Effector memory CD4-positive, alpha-beta T cell (primary cell): ENCODE data around the gene NR1D1.

Source experiments
- DNase-seq, 3 donors: peaks; one replicate each; pipeline ENCODE4 v3.0.0-alpha.2; 2020
- H3K27ac ChIP-seq: 2 replicates; pipeline ENCODE4 v1.7.0; 2013; ENCODE audit warnings: mild to moderate bottlenecking, low read length, moderate library complexity; ENCODE audit not compliant: insufficient read depth, poor library complexity, severe bottlenecking
- H3K27me3 ChIP-seq: replicated peaks from 2 replicates; pipeline ENCODE4 v1.7.0; 2013; ENCODE audit warnings: mild to moderate bottlenecking, low read length; ENCODE audit not compliant: insufficient read depth, control insufficient read depth, poor library complexity, severe bottlenecking
- H3K36me3 ChIP-seq: 2 replicates; pipeline ENCODE4 v1.7.0; 2013; ENCODE audit warnings: mild to moderate bottlenecking, low read length, moderate library complexity; ENCODE audit not compliant: control insufficient read depth, insufficient read depth
- H3K4me1 ChIP-seq: 2 replicates; pipeline ENCODE4 v1.7.0; 2013; ENCODE audit warnings: low read length, mild to moderate bottlenecking; ENCODE audit not compliant: control insufficient read depth, insufficient read depth, poor library complexity, severe bottlenecking
- H3K4me3 ChIP-seq: 2 replicates; pipeline ENCODE4 v1.7.0; 2013; ENCODE audit warnings: low read length, low read depth, mild to moderate bottlenecking; ENCODE audit not compliant: insufficient read depth, poor library complexity, severe bottlenecking
- H3K9me3 ChIP-seq: 2 replicates; pipeline ENCODE4 v1.7.0; 2013; ENCODE audit warnings: mild to moderate bottlenecking, low read length, moderate library complexity; ENCODE audit not compliant: control insufficient read depth

The NR1D1 gene

DNA sequence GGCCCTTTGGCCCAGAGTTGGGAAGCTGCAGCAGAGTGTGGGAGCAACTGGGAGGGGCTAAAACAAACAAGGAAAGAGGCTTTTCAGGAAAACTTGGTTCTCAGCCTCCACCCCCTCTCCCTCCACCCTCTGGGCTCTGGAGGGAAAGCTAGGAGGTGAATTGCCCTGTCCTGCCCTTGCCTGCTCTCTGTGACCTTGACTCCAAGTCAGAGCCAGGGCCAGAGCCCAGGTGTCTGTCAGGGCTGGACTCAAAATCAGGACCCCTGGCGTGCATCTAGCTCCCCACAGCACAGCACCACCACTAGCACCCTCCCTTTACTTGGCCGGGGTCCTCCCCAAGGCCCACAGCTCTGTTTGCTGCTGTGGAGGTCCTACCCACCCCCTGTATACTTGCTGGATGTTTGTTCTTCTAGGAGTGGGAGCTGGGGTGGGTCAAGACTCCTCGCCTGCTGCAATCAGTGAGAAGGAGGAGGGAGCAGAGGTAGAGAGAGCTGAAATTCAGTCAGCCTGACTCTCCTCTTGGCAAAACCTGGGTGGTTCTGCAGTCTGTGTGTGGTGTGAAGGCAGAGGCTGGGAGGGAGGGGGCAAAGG, 2.8 kb upstream of the NR1D1 start:
- peak overlapping the region; percentile 42 for H3K27ac ChIP-seq
- no peak overlapping the region for H3K4me3 ChIP-seq
- no peaks in the 10 kb centered on the region for H3K27me3 ChIP-seq
- H3K36me3 ChIP-seq: no peaks in the 10 kb centered on the region
- no peak for DNase-seq
- H3K4me1 ChIP-seq: peaks cover 88% of the 10 kb centered on the region
- no peaks in the 10 kb centered on the region for H3K9me3 ChIP-seq

GRCh38 chr17:40101367-40102210, 1.2 kb upstream of the NR1D1 start:
- no peaks in the 10 kb centered on the region for H3K27me3 ChIP-seq
- peak overlapping the region; percentile 71 for H3K4me3 ChIP-seq
- H3K9me3 ChIP-seq: no peaks in the 10 kb centered on the region
- H3K4me1 ChIP-seq: peaks cover 88% of the 10 kb centered on the region
- DNase-seq: no peak
- peaks cover 8% of the 10 kb centered on the region for H3K36me3 ChIP-seq
- peak overlapping the region; percentile 97 for H3K27ac ChIP-seq

GRCh38 chr17:40100669-40101366, 429 bp upstream of the NR1D1 start:
- Histone ChIP-seq H3K4me3 (peak overlapping the region; percentile 71), H3K27me3 (no peaks in the 10 kb centered on the region), H3K27ac (peak overlapping the region; percentile 97), H3K4me1 (peaks cover 85% of the 10 kb centered on the region), H3K9me3 (no peaks in the 10 kb centered on the region), H3K36me3 (peaks cover 8% of the 10 kb centered on the region)
- peak; percentile 91 to 93 (median 92) for DNase-seq

- Histone ChIP-seq H3K36me3 (peaks cover 11% of the 10 kb centered on the region), H3K9me3 (no peaks in the 10 kb centered on the region), H3K27me3 (no peaks in the 10 kb centered on the region), H3K27ac (peak overlapping the region; percentile 97), H3K4me3 (peak overlapping the region; percentile 71), H3K4me1 (peaks cover 85% of the 10 kb centered on the region)
- no peak for DNase-seq
Measured at GRCh38 chr17:40099619-40100418, 570 bp downstream of the NR1D1 start.

GRCh38 chr17:40098846-40099618, 1.4 kb downstream of the NR1D1 start:
- Histone ChIP-seq H3K36me3 (peaks cover 18% of the 10 kb centered on the region), H3K9me3 (no peaks in the 10 kb centered on the region), H3K27me3 (no peaks in the 10 kb centered on the region), H3K4me1 (peaks cover 79% of the 10 kb centered on the region), H3K27ac (peak overlapping the region; percentile 97), H3K4me3 (peak overlapping the region; percentile 71)
- peak; percentile 99 to 100 (median 100) for DNase-seq

- H3K9me3 ChIP-seq: no peaks in the 10 kb centered on the region
- H3K27me3 ChIP-seq: no peaks in the 10 kb centered on the region
- peak overlapping the region; percentile 41 for H3K4me3 ChIP-seq
- peaks cover 75% of the 10 kb centered on the region for H3K4me1 ChIP-seq
- peaks cover 27% of the 10 kb centered on the region for H3K36me3 ChIP-seq
- peak overlapping the region; percentile 97 for H3K27ac ChIP-seq
- DNase-seq: no peak
Measured at GRCh38 chr17:40097931-40098845, 2.2 kb downstream of the NR1D1 start.

DNA sequence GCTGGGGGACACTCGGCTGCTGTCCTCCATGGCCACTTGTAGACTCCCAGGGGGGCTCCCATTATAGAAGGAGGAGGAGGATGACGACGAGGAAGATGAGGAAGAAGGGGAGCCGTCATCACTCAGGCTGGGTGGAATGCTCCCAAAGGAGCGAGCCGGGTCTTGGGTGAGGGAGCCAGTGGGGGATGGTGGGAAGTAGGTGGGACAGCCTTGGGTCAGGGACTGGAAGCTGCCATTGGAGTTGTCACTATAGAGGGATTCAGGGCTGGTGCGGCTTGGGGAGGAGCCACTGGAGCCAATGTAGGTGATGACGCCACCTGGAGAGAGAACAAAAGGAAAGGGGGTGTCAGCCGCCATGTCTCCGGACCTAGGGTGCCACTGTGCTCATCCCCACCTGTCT, 3.3 kb downstream of the NR1D1 start:
- H3K27me3 ChIP-seq: no peaks in the 10 kb centered on the region
- peak overlapping the region; percentile 97 for H3K27ac ChIP-seq
- H3K4me3 ChIP-seq: peak overlapping the region; percentile 41
- H3K9me3 ChIP-seq: no peaks in the 10 kb centered on the region
- H3K36me3 ChIP-seq: peaks cover 34% of the 10 kb centered on the region
- H3K4me1 ChIP-seq: peaks cover 70% of the 10 kb centered on the region
- DNase-seq: no peak

- Histone ChIP-seq H3K9me3 (no peaks in the 10 kb centered on the region), H3K4me3 (peak overlapping the region; percentile 41), H3K36me3 (peaks cover 40% of the 10 kb centered on the region), H3K4me1 (peaks cover 61% of the 10 kb centered on the region), H3K27me3 (no peaks in the 10 kb centered on the region), H3K27ac (peak overlapping the region; percentile 97)
- peak; percentile 87 to 89 (median 87) for DNase-seq
Measured at GRCh38 chr17:40095944-40096791, 4.2 kb downstream of the NR1D1 start.
